Esophagus squamous epithelium (tissue), 5 donors: Measurements from ENCODE around the gene CD19. TPM values are rescaled to one million over a fixed set of nuclear protein-coding genes. Genes with fewer than 3 reads are reported as not detected.

Experiments used
- DNase-seq: peaks from one replicate; lab custom pipeline; 2025; lab: John Stamatoyannopoulos, UW
- H3K27ac ChIP-seq, 4 donors: fragments of 200-600 bp; sonication (generic); one replicate each; pipeline ENCODE4 v1.5.1; 2016 to 2019; ENCODE audit warnings: mild to moderate bottlenecking in 1 of 4
- H3K27me3 ChIP-seq, 4 donors: fragments of 200-600 bp; sonication (generic); 1 replicate in 3 of 4; 2 replicates in 1 of 4; pipeline versions ENCODE4 v1.5.1 to v1.6.0; 2017 to 2021; ENCODE audit warnings: antibody characterized with exemption in 1 of 4
- H3K36me3 ChIP-seq, 3 donors: fragments of 200-600 bp; sonication (generic); one replicate each; pipeline ENCODE4 v1.5.1; 2016 to 2019
- H3K4me1 ChIP-seq, 3 donors: fragments of 200-600 bp; sonication (generic); one replicate each; pipeline ENCODE4 v1.5.1; 2017 to 2019
- H3K4me3 ChIP-seq, 4 donors: fragments of 200-600 bp; sonication (generic); 1 replicate in 3 of 4; 2 replicates in 1 of 4; pipeline ENCODE4 v1.5.1; 2016 to 2019; ENCODE audit warnings: mild to moderate bottlenecking in 2 of 4, moderate library complexity in 1 of 4
- H3K9me3 ChIP-seq, 3 donors: fragments of 200-600 bp; sonication (generic); one replicate each; pipeline ENCODE4 v1.5.1; 2016 to 2019
- CTCF ChIP-seq, 6 experiments: fragments of 450-650 bp in 4 of 6; fragments of 200-600 bp in 2 of 6; sonication (generic) in 2 of 6; IDR thresholded peaks; one replicate each; pipeline ENCODE4 v1.5.1; 2016 to 2019; ENCODE audit warnings: antibody characterized with exemption in 6 of 6, mild to moderate bottlenecking in 4 of 6, moderate library complexity in 4 of 6
- POLR2A ChIP-seq, 4 donors: fragments of 450-650 bp; IDR thresholded peaks; one replicate each; pipeline ENCODE4 v1.6.1; 2017; ENCODE audit warnings: antibody characterized with exemption in 4 of 4, mild to moderate bottlenecking in 4 of 4, moderate library complexity in 3 of 4
- WGBS, 2 donors: methylation state at CpG; one replicate each; pipeline ENCODE4 v1.1.5; 2018; 5-methylcytosine and 5-hydroxymethylcytosine counted together
- intact Hi-C: fragments of 100-400 bp; cut with DNase I; formaldehyde crosslinking; loops from one replicate; pipeline ENCODE4 v1.15.0; 2022
- total RNA-seq, 4 donors: library from RNA; depleted of rRNA; stranded (reverse); fragments of >200 nt; gene quantifications; one replicate each; pipeline ENCODE4 v1.1.0, GENCODE V29; 2016
- donor health status: DM: yes; HTN: yes; CAD: no.

The CD19 gene
- total RNA-seq, 4 donors from 2014 or later, result 0.19 to 0.42 TPM; not detected in 2

GRCh38 chr16:28898942-28899341 is 32.8 kb upstream of the CD19 start:
- intact Hi-C loops, result no loop called here
- Histone ChIP-seq H3K4me1 (no peaks in the 10 kb centered on the region), H3K36me3 (peaks cover 0 to 12% (median 0%) of the 10 kb centered on the region in 3 donors), H3K4me3 (no peak overlapping the region), H3K27ac (no peak overlapping the region), H3K9me3 (no peaks in the 10 kb centered on the region), H3K27me3 (no peaks in the 10 kb centered on the region)
- no peak for DNase-seq
- TF ChIP-seq CTCF (IDR thresholded peaks at IDR 0.05), result no peak
- TF ChIP-seq POLR2A (IDR thresholded peaks at IDR 0.05), result no peak
- 90 to 91% methylated on average over 2 to 4 of the region's 4 CpGs for WGBS, 2 donors

GRCh38 chr16:28899882-28900590 is 31.7 kb upstream of the CD19 start:
- DNase-seq, result no peak
- peaks cover 0 to 23% (median 8%) of the 10 kb centered on the region in 3 donors for H3K36me3 ChIP-seq
- H3K27me3 ChIP-seq, result no peaks in the 10 kb centered on the region
- no peak for TF ChIP-seq CTCF (IDR thresholded peaks at IDR 0.05)
- TF ChIP-seq POLR2A (IDR thresholded peaks at IDR 0.05), result no peak
- no peaks in the 10 kb centered on the region for H3K4me1 ChIP-seq
- H3K9me3 ChIP-seq, result no peaks in the 10 kb centered on the region
- intact Hi-C loops, result no loop called here
- H3K4me3 ChIP-seq, result no peak overlapping the region
- WGBS, 2 donors, result 91% methylated on average over 10 of the region's 11 CpGs
- H3K27ac ChIP-seq, result no peak overlapping the region

GRCh38 chr16:28900601-28901000 is 31.2 kb upstream of the CD19 start:
- H3K4me1 ChIP-seq, result no peaks in the 10 kb centered on the region
- H3K9me3 ChIP-seq, result no peaks in the 10 kb centered on the region
- peaks cover 0 to 29% (median 13%) of the 10 kb centered on the region in 3 donors for H3K36me3 ChIP-seq
- 83 to 90% methylated on average over 1 to 5 of the region's 25 CpGs for WGBS, 2 donors
- TF ChIP-seq POLR2A (IDR thresholded peaks at IDR 0.05) (no peak), CTCF (IDR thresholded peaks at IDR 0.05) (no peak)
- no peak overlapping the region for H3K4me3 ChIP-seq
- intact Hi-C loops, result no loop called here
- H3K27me3 ChIP-seq, result no peaks in the 10 kb centered on the region
- H3K27ac ChIP-seq, result no peak overlapping the region
- no peak for DNase-seq

- intact Hi-C loops, result no loop called here
- 78 to 88% methylated on average over 7 to 11 of the region's 15 CpGs for WGBS, 2 donors
- H3K4me3 ChIP-seq, result no peak overlapping the region
- no peak for TF ChIP-seq POLR2A (IDR thresholded peaks at IDR 0.05)
- TF ChIP-seq CTCF (IDR thresholded peaks at IDR 0.05), result no peak
- no peaks in the 10 kb centered on the region for H3K4me1 ChIP-seq
- DNase-seq, result no peak
- no peaks in the 10 kb centered on the region for H3K27me3 ChIP-seq
- H3K9me3 ChIP-seq, result no peaks in the 10 kb centered on the region
- H3K27ac ChIP-seq, result no peak overlapping the region
- peaks cover 0 to 42% (median 13%) of the 10 kb centered on the region in 3 donors for H3K36me3 ChIP-seq
Observed at GRCh38 chr16:28901862-28902261, 29.9 kb upstream of the CD19 start.

- Histone ChIP-seq H3K9me3 (no peaks in the 10 kb centered on the region), H3K27ac (no peak overlapping the region), H3K27me3 (no peaks in the 10 kb centered on the region), H3K4me3 (no peak overlapping the region), H3K36me3 (peaks cover 0 to 51% (median 13%) of the 10 kb centered on the region in 3 donors), H3K4me1 (no peaks in the 10 kb centered on the region)
- DNase-seq, result no peak
- 55 to 71% methylated on average over 2 to 4 of the region's 11 CpGs for WGBS, 2 donors
- TF ChIP-seq CTCF (IDR thresholded peaks at IDR 0.05), result no peak
- TF ChIP-seq POLR2A (IDR thresholded peaks at IDR 0.05), result no peak
- intact Hi-C loops, result no loop called here
Observed at GRCh38 chr16:28902909-28903308, 28.9 kb upstream of the CD19 start.
